GM18511 (cell line): ENCODE data around the gene PRICKLE1.

Source experiments
- ATAC-seq: cut with Tn5 transposase; IDR thresholded peaks from one replicate; pipeline ENCODE4 v1.9.1; 2021; ENCODE audit warnings: mild to moderate bottlenecking, moderate library complexity; ENCODE audit not compliant: unreplicated experiment

The PRICKLE1 gene

DNA sequence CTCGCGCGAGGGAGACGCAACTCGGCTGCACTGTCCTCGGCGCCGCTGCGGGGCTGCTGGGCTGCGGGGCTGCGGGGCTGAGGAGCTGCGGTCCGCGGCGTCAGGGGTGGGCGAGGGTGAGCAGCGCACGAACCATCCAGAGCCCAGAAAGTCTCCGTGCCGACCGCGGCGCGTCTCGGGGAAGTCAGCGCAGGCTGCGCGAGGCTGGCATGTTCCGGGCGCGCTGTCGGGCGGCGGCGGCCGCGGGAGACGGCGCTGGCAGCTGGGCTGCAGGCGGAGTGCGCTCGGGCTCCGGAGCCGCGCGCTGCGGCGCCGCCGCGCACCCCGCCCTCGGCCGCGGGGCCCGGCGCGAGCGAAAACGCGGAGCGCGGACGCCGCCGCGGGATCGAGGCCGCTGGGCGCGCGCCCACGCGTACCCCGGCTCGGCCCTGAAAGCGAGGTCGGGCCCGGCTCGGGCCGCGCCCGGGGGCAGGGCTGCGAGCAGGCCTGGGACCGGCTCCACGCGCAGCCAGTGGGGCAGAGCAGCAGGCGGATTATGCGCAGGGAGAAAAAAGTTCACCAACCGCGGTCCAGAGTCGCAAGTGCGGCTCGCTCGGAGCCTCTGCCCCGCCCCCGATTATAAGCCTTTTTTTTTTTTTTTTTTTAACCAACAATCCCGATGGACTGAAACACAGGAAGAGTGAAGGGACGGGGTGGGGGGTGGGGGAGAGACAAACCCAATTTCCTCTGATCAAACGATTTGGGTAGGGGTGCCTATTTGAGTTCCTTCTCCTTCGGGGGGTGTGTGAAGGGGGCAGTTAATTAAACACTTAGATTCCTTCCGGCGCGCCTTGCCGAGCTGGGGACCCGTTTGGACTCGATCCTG, at the start of gene PRICKLE1:
Gene PRICKLE1, minus strand, starts transcription at position 282 of the 865 bp plus-strand sequence. CDS start 117,230 bp downstream, outside the sequence.
- peak; percentile 77 for ATAC-seq

DNA sequence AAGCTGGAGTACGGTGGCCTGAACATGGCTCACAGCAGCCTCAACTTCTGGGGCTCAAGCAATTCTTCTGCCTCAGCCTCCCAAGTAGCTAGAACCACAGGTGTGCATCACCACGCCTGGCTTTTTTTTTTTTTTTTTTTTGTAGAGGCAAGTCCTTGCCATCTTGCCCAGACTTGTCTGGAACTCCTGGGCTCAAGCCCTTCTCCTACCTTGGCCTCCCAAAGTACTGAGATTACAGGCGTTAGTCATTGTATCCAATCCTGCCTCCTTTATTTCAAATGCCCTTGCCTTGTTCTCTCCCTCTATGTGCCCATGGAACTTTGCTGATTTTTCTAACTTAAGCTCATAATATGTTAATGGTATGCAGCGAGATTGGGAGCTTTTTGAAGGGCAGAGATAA, 49.2 kb upstream of the PRICKLE1 start:
- no peak for ATAC-seq

DNA sequence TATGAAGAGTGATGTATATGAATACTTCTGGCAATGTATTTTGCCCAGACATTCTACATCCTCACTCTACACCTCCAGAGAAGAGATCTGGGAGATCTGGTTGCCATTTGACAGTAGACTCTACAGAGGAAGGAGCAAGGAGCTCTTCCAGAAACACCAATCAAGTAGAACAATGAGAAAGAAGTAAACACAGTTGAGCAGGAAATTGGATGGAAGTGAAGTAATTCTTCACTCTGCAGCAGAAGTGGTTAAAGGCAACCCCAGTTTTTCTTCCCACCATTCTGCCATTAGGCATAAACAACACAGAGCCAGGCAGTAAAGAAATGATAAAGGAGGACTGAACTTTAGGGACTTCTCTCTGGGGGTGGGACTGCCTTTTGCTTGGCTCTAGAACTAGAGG, 48.5 kb upstream of the PRICKLE1 start:
- ATAC-seq = no peak

DNA sequence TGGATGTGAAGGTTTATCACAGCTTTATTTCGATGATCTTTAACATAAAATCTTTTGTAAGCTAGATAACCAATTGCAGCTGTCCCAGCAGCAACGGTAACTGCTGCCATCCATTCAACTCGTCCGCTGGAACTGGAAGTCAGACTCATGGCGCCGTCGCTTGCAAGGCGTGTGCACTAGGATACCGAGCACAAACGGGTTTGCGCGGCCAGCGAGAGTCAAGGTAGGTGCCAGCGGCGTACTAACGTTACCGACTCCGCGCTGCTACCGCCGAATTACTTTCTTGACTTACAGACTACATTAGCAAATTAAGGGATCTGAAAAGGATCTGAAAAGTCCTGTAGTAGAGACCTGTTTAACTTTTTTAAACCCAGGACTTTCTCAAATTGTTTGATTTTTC, 47.4 kb upstream of the PRICKLE1 start:
- no peak for ATAC-seq

DNA sequence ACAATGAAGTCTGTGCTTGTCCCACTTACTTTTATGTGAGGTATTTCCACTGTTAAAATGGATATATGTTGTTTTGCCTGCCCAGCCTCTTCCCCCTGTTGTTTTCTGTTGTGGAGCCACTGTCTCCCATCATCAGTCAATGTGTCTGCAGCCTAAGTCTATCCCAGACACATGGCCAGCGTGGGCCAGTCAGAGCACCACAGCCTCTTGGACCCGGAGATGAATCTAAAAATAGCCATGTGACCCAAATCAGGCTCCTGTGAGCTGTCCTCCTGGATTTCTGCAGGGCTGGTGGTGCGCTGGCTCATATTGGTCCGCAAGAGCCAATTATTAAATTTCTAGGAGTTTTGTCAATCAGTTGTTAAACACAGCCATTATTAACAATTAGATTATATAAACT, 44.0 kb upstream of the PRICKLE1 start:
- no peak for ATAC-seq

GRCh38 chr12:42631513-42631912, 42.0 kb upstream of the PRICKLE1 start:
- no peak for ATAC-seq

- ATAC-seq = no peak
Measured at GRCh38 chr12:42630314-42630713, 40.8 kb upstream of the PRICKLE1 start.

- no peak for ATAC-seq
Measured at GRCh38 chr12:42627151-42627550, 37.6 kb upstream of the PRICKLE1 start.

DNA sequence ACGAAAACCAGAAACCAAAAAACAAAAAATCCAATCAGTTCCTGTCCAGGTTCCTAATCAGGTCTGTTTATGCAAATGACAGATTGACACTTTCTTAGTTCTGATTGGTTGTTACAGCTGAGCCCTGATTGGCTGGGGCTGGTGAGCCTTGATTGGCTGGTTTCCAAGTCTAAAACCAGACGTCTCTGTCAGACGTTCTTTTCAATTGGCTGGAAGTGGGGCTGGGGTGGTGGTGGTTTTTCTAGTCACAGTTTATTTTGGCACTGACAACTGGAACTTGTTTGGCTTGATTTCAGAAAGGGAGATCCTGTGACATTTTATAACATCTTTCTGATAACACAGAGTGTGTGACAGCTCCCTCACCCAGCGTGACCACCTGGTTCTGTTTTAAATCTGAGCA, 36.1 kb upstream of the PRICKLE1 start:
- ATAC-seq = no peak

GRCh38 chr12:42617622-42618021, 28.1 kb upstream of the PRICKLE1 start:
- no peak for ATAC-seq

GRCh38 chr12:42615006-42615405, 25.5 kb upstream of the PRICKLE1 start:
- no peak for ATAC-seq

DNA sequence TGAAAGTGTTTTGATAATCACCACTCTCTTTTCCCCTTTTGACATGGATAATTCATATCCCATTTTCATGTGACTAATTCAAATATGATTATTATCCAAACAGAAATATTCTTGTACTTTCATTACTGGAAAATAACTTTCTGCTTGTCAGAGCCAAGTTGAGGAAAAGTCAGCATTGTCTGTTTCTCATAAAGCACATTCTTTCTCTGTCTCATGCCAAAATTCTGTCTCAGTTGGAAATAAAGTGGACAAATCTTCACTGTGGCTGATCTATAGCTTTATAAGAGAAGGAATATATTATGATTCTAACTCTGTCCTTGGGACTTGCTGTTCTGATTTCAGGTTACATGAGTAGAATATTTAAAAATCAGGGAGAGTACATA, 22.7 kb upstream of the PRICKLE1 start:
- ATAC-seq = no peak

- ATAC-seq = no peak
Measured at GRCh38 chr12:42611571-42612230, 22.2 kb upstream of the PRICKLE1 start.

GRCh38 chr12:42609605-42610004, 20.1 kb upstream of the PRICKLE1 start:
- ATAC-seq = no peak

DNA sequence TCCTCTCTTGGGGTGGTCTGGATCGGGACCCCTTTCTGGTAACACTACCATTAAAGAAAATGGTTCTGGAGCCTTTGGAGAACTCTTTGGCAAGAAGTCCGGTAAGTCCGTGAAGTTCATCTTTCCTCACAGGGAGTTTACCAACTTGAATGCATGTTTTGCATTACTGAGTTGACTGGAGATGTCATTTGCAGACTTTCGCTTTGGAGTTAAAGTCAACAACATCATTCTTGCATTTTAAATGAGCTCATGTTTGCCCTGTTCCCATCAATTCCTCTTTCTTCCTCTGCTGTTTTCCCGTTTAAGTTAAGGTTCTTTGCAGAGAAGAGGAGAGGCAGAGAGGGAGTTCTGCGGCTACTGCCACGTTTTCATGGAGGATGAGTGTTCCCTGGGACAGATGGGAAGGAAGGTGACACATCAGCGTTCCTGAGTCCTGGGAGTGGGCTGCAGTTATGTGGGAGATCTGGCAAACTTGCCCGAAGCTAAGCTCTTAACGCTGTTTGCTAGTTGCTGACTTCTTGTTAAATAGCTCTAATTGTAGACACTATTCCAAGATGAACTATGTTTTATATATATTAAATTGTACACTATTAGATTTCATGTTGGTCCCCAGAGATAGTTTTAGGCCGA, 18.8 kb upstream of the PRICKLE1 start:
- ATAC-seq = no peak

DNA sequence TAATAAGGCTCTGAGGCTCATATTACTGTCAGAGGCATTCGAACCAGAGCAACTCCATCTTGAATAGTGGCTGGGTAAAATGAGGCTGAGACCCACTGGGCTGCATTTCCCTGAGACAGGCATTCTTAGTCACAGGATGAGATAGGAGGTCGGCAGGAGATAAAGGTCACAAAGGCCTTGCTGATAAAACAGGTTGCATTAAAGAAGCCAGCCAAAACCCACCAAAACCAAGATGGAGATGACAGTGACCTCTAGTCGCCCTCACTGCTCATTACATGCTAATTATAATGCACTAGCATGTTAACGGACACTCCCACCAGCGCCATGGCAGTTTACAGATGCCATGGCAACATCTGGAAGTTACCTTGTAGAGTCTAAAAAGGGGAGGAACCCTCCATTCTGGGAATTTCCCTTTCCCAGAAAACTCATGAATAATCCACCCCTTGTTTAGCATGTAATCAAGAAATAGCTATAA, 18.1 kb upstream of the PRICKLE1 start:
- ATAC-seq = no peak

- ATAC-seq = no peak
Measured at GRCh38 chr12:42606471-42606870, 16.9 kb upstream of the PRICKLE1 start.

DNA sequence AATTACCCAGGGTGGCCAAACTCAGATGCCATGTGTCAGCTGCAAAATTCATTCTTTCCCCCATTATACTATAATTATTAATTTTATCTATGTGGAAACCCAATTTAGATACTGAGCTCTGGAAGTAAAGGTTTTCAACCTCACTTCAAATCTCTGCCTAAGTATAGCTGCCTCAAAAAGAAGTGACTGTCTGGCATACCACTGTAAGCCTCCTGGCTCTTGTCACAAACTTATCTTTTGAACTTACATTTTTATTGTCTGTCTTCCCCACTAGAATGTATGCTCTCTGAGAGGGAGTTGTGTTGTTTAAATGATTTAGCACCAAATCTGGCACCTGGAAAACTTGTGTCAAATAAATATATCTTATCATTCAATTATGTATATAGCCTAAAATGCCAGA, 16.1 kb upstream of the PRICKLE1 start:
- ATAC-seq = no peak

GRCh38 chr12:42603246-42603990, 13.9 kb upstream of the PRICKLE1 start:
- no peak for ATAC-seq

GRCh38 chr12:42593874-42594273, 4.3 kb upstream of the PRICKLE1 start:
- ATAC-seq = no peak

DNA sequence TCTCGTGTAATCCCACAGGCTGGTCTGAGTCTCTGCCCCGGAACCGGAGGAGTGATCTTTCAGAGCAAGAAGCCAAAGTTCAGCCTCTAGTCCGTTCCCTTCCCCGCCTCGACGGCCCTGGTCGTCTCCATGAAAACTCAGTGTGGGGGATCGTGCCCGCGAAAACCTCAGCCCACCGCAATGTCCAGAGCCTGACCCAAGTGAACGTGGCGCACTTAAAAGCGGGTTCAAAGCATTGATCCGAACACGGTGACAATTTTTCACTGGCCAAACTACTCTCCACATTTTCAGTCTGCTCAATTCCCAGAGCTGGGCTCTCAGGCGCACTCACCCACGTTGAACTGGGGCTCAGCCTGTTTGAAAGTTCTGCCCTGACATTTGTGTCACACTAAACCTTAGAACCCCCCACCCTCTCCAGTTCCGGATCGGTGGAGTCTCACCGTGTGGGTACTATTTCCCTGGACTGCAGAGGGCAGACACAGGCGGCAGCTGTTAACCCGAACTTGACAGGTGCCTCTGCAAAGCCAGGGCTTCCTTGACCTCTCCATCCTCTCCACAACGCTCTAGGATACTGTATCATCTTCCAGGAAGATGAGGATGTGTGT, 886 bp upstream of the PRICKLE1 start:
- peak; percentile 21 for ATAC-seq
